HG03571 (cell line): ENCODE measurements around the gene TP73.

Experiments
- ATAC-seq: cut with Tn5 transposase; IDR thresholded peaks from one replicate; pipeline ENCODE4 v1.9.1; 2021; ENCODE audit not compliant: unreplicated experiment

TP73 gene

DNA sequence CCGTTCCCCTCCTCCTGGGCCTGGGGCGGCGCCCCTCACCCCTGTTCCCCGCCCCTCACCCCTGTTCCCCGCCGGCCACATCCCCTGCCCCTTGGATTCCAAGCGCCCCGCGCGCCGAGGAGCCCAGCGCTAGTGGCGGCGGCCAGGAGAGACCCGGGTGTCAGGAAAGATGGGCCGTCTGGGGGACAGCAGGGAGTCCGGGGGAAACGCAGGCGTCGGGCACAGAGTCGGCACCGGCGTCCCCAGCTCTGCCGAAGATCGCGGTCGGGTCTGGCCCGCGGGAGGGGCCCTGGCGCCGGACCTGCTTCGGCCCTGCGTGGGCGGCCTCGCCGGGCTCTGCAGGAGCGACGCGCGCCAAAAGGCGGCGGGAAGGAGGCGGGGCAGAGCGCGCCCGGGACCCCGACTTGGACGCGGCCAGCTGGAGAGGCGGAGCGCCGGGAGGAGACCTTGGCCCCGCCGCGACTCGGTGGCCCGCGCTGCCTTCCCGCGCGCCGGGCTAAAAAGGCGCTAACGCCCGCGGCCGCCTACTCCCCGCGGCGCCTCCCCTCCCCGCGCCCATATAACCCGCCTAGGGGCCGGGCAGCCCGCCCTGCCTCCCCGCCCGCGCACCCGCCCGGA, at the start of gene TP73:
Gene TP73 (plus strand): TSS at position 587 of the 618 bp plus-strand sequence. CDS start 29,850 bp downstream, outside the sequence.
- ATAC-seq = no peak

DNA sequence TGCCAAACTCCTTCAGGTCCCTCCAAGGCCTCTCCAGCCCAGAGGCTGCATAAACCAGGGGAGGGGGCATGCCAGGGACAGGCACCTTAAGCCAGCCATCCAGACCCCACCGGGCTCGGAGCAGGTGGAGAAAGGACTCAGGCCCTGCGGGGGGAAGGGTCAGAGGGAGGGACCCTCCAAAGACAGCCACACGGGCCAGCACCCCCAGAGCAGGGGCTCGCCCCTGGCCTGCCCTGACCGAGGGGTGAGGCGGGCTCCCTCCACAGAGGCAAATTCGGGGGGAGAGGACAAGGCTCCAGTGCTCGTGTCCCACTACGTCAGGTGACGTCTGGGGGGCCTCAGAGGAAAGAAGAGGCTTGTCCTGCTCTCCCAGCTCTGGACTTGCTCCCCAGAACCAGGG, 49.2 kb upstream of the TP73 start:
- ATAC-seq = no peak

DNA sequence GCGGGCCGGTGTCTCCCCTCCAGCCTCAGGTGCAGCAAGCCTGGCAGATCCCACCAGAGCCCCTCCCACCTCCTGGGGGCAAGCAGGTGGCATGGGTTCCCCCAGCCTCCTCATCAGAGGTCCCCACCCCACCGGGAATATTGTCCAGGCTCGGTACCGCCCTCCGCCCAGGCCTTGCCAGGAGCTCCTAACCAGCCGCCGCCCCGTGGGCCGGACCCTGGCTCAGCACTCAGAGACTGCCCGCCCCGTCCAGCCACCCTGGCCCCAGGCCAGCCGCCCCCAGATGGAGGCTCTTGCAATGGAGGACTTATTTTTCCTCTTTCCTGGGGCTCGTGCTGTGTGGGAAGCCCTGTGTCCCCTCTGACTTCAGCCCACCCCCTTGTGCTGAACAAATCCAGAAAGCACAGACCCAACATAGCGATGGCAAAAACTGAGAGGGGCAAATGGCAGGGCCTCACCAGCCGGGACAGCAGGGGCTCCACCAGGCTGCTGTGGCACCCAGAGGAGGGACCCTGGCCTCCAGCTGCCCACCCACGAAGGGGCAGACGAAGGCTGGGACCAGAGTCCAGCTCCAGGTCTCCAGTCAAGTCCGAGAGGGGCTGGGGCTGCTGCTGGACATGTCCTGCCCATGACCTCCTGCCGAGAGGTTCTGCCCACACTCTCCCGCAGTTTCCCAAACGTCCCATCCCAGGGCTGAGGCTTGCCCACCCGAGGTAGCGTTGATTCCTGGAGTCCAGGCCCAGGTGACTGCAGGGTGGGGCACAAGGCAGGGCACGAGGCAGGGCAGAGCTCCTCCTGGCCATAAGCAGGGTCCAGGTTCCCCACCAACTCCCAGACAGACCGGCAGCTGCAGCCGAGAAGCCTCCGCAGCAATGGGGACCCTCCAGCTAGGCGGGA, 48.5 kb upstream of the TP73 start:
- ATAC-seq = no peak

DNA sequence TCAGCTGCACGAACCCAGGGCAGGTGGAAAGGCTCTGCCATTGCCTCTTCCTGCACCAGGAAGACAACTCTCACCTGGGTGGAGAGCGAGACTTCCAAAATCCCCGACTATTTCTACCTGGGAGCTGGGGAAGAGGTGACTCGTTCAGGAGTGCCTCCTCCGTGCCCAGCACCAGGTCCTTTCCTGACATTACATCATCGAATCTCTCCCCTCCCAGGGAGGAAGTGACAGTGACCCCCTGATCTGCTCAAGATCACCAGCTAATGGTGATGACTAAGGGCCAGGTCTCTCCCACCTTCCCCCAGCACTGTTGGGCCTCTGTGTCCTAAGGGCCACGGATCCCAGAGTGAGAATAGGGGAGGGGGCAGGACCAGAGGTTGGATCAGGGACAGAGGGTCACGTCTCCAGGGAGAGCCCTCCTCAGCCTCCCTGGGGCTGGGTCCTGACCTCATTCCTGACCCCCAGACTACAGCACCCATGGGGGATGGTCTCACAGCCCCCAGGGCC, 47.8 kb upstream of the TP73 start:
- ATAC-seq = no peak

DNA sequence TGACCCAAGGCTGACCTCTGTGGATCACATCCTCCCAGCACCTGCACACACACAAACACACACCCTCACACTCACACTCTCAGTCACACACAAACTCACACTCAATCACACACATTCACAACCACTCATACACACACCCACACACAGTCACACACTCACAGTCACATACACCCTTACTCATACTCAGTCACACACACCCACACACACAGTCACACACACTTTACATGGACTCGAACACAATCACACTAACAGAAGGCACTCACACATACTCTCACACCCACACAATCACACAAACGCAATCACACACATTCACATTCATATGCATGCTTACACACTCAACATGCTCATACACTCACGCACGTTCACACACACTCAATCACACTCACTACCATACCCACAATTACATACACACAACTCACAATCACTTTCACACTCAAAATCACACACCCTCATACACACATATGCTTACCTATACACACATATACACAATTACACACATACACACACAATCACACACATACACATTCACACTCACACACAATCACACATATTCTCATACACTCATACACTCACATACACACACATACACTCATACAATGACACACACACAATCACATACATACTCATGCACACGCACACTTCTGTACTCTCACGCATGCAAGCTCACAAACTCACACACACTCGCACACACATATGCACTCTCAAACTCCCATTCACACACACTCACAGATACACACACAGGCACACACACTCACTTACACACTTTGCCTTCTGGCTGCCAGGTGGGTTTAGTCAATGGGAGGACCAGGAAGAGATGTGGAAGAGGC, 47.1 kb upstream of the TP73 start:
- no peak for ATAC-seq

DNA sequence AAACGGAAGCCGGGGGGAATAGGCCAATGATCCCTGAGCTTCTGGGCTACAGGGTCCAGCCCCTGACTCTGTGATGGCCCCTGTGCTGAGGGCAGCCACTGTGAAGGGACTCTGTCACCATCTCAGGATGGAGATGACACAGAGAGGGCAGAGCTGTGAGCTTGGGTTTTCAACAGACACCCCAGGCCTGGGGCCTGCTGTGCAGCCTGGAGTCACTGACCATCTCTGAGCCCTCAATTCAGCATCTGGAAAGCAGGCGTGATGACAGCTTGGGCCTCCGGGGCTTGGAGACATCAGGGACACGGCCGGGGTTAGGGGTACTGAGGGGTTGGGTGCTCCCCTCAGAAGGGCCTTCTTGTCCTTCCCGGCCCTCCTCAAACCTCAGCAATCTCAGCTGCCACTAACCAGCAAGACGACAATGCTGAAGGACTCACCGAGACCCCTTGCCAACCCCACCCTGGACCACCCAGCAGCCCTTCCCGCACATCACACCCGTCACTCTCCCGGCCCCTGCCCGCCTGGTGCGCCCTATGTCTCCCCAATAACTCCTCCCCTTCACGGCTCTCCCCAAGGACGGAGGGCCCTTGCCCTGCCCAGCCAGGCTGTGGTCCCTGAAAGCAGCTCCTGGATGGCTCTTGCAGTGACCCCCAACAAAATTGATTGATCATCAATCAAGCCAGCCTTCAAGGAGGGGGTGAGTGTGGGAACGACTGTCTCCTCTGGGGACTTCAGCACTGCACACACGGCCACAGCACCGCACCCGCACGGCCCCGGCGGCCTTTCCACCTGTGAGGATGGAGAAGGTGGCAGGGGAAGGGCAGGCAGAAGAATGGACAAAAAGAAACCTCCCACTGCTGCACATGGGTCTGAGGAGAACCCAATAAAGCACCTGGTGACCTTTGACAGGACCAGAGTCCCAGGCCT, 45.3 kb upstream of the TP73 start:
- no peak for ATAC-seq

DNA sequence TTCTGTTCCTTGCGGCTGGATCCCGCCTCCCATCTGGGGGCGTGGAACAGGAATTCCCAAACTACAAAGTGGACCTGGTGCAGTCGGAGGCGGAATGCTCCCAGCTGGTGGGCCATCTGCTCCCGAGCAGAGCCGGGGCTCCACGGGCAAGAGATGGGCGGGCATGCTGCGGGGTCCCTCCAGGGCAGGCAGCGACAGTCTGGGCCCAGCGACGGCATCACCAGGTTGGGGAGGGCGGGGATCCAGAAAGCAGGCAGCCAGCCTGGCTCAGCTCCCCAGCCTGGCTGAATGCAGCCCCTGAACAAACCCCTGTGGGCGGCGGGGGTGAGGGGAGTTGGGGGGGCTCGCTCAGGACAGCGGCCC, 44.6 kb upstream of the TP73 start:
- no peak for ATAC-seq

DNA sequence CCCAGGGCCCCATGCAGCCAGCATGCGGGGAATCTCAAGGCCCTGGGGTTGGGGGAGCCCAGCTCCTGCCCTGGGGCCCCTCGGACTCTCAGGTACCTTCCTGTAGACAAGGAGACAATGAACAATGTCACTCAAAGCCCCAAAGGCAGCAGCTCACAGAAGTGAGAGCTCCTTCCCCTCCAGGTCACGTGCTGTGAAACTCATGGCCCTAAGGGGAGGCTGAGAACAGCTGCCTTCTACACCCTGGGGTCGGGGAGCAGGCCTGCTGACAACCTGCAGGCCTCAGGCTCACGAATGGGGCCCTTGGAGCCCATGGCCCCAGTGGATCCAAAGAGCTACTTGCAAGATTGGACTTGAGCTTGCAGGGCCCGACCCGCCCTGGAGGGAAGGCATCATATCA, 44.2 kb upstream of the TP73 start:
- ATAC-seq = no peak

DNA sequence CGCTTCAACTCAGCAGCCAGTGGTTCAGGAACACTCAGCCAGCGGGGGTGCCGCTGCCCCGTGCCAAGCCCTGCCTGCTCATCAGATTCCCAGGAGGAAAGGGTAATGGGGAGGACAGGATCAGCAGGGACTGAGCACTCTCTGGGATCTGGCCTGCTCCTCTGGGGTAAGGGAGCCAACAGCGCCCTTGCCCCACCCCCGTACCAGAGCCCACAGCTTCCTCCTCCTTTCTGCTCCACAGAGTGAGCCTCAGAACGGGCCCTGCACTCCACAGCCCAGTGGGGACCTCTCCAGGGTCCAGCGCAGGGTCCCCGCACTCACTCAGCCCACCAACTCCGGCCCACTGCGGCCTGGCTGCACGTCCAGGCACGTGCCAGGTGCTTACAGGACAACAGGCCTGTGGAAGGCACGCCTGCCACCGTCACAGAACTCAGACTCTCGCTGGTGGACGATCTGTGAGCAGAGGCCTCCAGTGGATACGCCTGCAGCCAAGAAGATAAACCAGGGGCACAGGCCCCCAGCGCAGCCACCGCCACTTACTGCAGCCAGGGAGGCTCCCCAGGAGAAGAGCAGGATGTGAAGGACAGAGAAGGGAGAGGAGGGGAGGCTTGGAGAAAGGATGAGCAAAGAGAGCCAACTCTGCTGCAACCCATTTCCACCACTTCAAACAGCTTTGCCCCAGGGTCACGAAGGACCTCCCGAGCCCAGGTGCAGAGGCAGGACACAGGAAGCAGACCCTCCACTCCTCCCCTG, 43.1 kb upstream of the TP73 start:
- no peak for ATAC-seq

DNA sequence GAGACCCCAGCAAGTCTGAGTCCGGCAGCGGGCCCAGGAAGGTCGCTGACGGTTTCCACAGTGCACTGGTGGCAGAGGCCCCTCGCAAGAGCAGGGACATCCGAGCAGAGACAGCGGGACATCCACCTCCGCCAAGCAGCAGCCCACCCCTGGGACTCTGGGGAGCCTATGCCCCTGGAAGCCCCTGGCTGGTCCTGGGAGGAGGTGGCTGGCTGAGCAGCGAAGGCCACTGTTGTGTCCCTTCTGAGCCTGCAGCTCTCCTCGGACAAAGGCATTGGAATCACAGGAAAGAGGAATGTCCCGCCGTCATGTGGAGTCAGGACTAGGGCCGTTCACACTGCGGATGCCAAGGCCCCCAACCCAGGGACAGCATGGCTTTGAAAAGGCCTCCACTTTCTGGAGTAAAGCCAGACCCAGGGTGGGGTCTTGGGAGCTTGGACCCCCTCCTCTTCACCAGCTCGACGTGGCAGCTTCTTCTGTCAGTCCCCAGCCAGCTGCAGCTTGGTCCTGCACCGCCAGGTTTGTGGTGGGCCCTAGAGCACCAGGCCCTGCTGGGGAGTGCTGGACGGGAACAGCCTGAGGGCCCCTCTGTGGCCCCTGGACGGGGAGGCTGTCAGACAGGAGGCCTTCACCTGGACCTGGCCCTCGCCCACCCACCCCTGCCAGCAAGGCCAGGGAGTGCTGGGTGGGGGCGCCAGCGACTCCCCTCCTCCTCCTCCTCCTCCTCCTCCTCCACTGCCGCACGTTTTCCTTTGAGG, 42.4 kb upstream of the TP73 start:
- ATAC-seq = no peak

DNA sequence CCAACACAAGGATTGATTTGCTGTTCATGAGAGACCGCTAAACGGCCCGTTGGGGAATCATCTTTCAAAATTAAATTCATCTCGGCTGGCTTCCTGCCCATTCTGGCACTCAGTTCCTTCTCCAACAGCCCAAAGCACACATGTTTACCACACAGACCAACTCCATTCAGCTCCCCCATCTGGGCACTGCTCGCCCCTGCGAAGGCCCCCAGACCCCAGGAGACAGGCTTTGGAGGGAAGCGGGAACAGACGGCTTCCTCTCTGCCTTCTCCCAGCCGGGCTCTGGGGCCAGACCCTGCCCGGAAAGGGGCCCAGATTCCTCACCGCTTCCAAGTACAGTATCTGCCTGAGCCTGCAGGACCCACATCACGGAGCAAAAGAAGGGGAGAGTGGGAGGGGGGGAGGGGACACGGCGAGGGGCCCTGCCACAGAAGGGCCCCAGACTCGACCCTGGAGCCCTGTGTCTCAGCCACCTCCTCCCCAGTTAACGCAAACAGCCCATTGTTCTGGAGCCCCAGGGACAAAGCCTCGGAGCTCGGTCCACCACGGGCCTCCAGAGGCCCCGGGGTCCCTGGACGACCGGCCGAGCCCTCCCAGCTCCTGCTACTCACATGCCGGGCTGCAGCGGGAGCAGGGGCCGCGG, 41.7 kb upstream of the TP73 start:
- ATAC-seq = no peak

DNA sequence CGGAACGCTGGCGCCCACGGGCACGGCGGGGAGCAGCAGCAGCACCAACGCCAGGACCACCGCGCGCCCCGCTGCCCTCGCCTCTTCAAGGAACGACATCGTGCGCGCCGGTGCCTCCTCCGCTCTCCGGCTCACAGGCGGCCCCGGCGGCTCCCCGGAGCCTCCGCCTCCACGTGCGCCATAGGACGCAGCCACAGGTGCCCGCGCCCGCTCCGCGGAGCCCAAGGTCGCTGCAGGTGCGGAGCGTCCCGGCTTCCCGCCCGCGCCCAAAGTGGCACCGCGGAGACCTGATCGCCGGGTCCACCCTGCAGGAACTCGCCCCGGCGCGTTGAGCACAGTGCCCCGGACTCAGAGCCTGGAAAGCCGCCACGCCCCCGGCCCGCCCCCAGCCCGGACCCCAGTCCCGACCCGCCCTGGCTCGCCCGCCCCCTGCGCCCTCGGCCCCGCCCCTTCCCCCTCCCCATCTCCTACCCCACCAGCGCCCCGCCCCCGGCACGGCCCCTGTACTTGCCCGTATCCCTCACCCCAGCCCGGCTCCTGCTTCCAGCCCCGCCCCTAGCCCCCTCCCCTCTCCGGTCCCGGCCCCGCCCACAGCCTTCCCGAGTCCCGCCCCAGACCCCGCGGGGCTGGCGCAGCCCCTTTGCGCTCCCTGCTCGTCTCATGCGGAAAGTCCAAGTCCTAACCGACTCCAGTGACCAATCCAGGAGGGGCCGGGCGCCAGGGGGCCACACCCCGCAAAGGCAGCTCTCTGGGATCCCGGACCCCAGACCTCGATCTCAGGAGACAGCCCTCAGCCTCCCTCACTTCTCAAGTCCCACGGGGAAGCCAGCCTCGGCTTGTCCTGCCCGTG, 40.9 kb upstream of the TP73 start, which contains the start of gene MEGF6:
Gene MEGF6 (minus strand): TSS at position 339 of the 850 bp plus-strand sequence. CDS start 240 bp downstream, at position 99.
- no peak for ATAC-seq

DNA sequence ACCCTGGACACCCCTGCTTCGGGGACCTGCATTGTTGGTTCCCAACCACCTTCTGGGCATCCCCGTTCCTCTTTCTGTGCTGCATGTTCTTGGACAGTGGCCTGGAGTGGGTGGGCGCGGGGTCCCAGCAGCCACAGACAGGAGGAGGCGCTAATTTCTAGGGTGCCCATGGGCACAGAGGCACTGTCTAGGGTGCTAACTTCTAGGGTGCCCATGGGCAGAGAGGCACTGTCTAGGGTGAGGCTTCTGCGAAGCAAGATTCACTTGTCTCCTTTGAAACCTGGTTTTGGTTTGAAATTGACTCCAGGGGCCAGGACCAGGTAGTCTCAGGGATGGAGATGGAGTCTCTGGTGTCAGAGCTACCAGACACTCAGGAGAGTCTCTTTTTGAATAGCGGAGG, 40.2 kb upstream of the TP73 start:
- no peak for ATAC-seq

DNA sequence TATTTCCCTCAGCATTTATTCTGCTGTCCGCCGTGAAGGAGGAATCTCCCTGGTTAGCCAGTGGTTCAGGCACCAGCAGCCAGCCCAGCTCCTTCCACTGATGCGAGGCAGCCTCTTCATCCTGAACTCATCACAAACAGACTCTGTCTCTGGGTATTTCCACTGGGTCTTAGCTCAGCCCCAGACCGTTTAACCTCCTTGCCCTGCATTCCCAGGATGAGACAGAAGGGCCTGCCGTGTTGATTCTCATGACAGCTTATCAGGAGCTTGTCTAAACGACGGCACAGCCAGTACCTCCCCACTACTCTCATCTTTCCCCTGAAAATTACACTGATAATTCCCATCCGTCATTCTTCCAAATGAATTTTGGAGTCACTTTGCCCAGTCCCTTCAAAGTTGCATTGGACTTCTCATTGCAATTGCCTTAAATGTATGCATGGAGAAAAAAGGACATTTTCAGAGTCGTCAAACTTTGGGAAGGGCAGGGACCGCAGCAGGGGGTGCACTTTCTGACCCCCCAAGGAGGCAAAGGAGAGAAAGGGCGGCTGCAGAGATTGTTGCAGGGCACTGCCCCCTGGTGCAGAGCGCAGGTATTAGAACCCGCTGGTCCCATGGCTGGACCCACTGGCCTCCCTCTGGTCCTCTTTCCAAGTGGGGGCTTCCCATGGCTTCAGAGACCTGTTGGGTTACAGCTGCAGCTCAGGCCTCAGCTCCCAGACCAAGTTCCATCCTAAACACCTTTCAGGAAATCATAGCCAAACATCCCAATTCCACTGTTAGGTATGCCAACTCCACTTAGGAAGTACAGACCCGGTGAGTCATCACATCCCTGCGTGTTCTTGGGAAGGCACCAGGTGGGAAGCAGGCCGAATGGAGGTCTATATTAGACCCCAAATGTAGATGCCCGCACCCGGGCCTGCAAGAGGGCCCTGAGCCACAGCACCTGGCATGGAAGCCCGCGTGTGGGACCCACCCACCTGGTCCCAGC, 37.3 kb upstream of the TP73 start:
- ATAC-seq = no peak

DNA sequence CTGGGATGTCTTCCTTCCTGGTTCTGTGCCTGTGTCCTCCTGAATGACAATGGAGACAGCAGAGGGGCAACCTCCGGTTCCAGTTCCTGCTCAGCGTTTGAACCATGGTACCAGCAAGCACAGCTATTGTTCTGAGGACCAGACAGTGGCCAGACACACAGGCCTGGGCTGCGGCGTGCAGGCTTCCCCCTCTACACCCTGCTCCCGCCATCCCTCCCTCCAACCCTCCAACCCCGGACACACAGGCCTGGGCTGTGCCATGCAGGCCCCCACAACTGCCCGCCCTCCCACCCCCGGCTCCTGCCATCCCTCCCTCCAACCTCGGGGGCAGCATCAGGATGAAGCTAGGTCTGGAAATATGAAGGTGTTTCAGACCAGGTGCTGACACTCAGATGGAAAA, 35.5 kb upstream of the TP73 start:
- no peak for ATAC-seq

DNA sequence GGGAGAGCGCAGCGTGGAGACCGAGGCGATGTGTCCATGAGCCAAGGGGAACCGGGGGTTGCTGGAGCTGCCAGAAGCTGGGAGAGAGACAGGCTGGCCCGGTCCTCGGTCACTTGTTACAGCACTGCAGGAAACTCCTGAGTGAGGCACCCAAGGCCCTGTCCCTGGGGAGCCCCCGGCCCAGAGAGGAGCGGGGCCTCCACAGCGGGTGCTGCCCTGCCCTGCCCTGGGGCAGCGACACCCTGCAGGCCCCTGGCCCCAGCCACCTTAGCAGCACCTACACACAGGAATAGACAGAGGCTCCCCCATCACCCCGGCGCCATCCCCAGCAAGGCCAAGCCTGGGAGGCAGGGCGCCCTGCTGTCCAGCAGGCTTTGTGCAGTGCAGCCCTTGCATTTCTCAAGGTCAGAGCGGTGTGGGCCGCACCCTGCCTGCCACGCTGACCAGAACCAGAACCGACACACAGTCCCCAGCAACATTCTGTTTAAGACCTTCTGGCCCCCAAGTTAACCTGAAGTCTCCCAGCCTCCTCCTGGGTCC, 34.4 kb upstream of the TP73 start:
- ATAC-seq = no peak
